K562 (cell line): ENCODE data around the gene BAD. TPM values are rescaled to one million over a fixed set of nuclear protein-coding genes. Genes with fewer than 3 reads are reported as not detected.

Experiments
- BMI1 ChIP-seq: fragments of 150-350 bp; IDR thresholded peaks from 2 replicates; pipeline ENCODE4 v1.6.1; 2014; ENCODE audit warnings: low read length
- CREB1 ChIP-seq, 2 experiments: sonication (generic) in 1 of 2; formaldehyde crosslinking in 1 of 2; IDR thresholded peaks; 2 replicates each; pipeline versions ENCODE4 v1.6.1 to v1.8.0; 2012 to 2022; ENCODE audit warnings: inconsistent platforms in 1 of 2, mild to moderate bottlenecking in 1 of 2, missing genetic modification reagents in 1 of 2, moderate library complexity in 1 of 2
- DMBX1 ChIP-seq: fragments of 250-450 bp; sonication (Bioruptor Pico); IDR thresholded peaks from 2 replicates; pipeline ENCODE4 v1.8.0; 2022; ENCODE audit warnings: inconsistent platforms, mild to moderate bottlenecking, moderate library complexity, borderline replicate concordance
- E2F3 ChIP-seq: fragments of 250-450 bp; sonication (Bioruptor Pico); IDR thresholded peaks from 2 replicates; pipeline ENCODE4 v1.4.0; 2020; ENCODE audit warnings: mild to moderate bottlenecking
- GABPB1 ChIP-seq: sonication (generic); formaldehyde crosslinking; IDR thresholded peaks from 2 replicates; pipeline ENCODE4 v1.8.0; 2022; ENCODE audit warnings: mild to moderate bottlenecking, missing genetic modification reagents
- HNRNPK ChIP-seq: fragments of 200-400 bp; formaldehyde crosslinking; IDR thresholded peaks from one replicate; pipeline ENCODE4 v1.6.1; 2018; ENCODE audit warnings: mild to moderate bottlenecking, low read depth, low read length; ENCODE audit not compliant: poor library complexity, severe bottlenecking
- MYC ChIP-seq, 2 experiments: fragments of 250-450 bp in 1 of 2; sonication (Bioruptor Pico) in 1 of 2; IDR thresholded peaks; 2 replicates each; pipeline versions ENCODE4 v1.5.1 to v1.6.1; 2012 to 2021; ENCODE audit warnings: low read depth in 2 of 2, borderline replicate concordance in 1 of 2, improper control_type of control experiment in 1 of 2, low read length in 1 of 2, mild to moderate bottlenecking in 1 of 2, moderate library complexity in 1 of 2
- PML ChIP-seq: IDR thresholded peaks from 2 replicates; pipeline ENCODE4 v1.6.1; 2012; ENCODE audit warnings: low read length, inconsistent platforms
- POLR2A ChIP-seq: fragments of 450-650 bp; conservative IDR thresholded peaks from 2 replicates; pipeline ENCODE4 v1.6.1; 2016
- RBFOX2 ChIP-seq: fragments of 200-400 bp; formaldehyde crosslinking; IDR thresholded peaks from 2 replicates; pipeline ENCODE4 v1.6.1; 2017; ENCODE audit warnings: low read depth, mild to moderate bottlenecking, low read length, moderate library complexity
- RCOR1 ChIP-seq, 2 experiments: IDR thresholded peaks; 2 replicates each; pipeline ENCODE4 v1.6.1; 2012; ENCODE audit warnings: low read depth in 2 of 2, low read length in 2 of 2, borderline replicate concordance in 1 of 2, improper control_type of control experiment in 1 of 2
- RUNX1 ChIP-seq: sonication (generic); IDR thresholded peaks from 2 replicates; pipeline ENCODE4 v1.6.1; 2016; ENCODE audit warnings: antibody characterized with exemption, low read depth
- SMARCB1 ChIP-seq: IDR thresholded peaks from 2 replicates; pipeline ENCODE4 v1.6.1; 2011; ENCODE audit warnings: improper control_type of control experiment, low read depth; ENCODE audit not compliant: insufficient read length
- SRSF7 ChIP-seq: fragments of 200-400 bp; formaldehyde crosslinking; optimal IDR thresholded peaks from 2 replicates; pipeline ENCODE3; 2017; ENCODE audit warnings: mild to moderate bottlenecking, low read depth, low read length
- TBL1XR1 ChIP-seq, 2 experiments: IDR thresholded peaks; 2 replicates each; pipeline ENCODE4 v1.6.1; 2012; ENCODE audit warnings: improper control_type of control experiment in 2 of 2, low read length in 2 of 2, mild to moderate bottlenecking in 1 of 2
- ZFX ChIP-seq: sonication (generic); formaldehyde crosslinking; IDR thresholded peaks from 2 replicates; pipeline ENCODE4 v1.8.0; 2022; ENCODE audit warnings: mild to moderate bottlenecking, missing genetic modification reagents, moderate library complexity
- ZNF668 ChIP-seq: fragments of 250-450 bp; sonication (Bioruptor Pico); IDR thresholded peaks from 2 replicates; pipeline ENCODE4 v1.8.0; 2022; ENCODE audit warnings: mild to moderate bottlenecking, inconsistent platforms
- polyA plus RNA-seq, 8 experiments: library from polyadenylated mRNA; depleted of rRNA in 4 of 8; stranded (reverse) in 5 of 8; unstranded in 3 of 8; fragments of >200 nt; fragmentation: Nextera tagmentation in 2 of 8; fragmentation: Illumina TruSeq in 1 of 8; extraction: Ambion mirVana in 2 of 8; extraction: Trizol in 1 of 8; gene quantifications; 2 replicates each; pipeline versions ENCODE4 v1.2.1 to v1.2.3, GENCODE V29; 2011 to 2014; ENCODE audit warnings: inconsistent platforms in 1 of 8, missing spikeins in 1 of 8
- total RNA-seq, 7 experiments: library from RNA; depleted of rRNA in 6 of 7; stranded (reverse); fragments of >200 nt in 6 of 7; fragmentation: Illumina TruSeq in 2 of 7; extraction: Trizol in 2 of 7; gene quantifications; 2 replicates each; pipeline versions ENCODE4 v1.2.1 to v1.2.3, GENCODE V29; 2011 to 2021; ENCODE audit warnings: low replicate concordance in 1 of 7
- TF ChIP-seq, protein P1 (sequence below): fragments of 250-450 bp; sonication (Bioruptor Pico); IDR thresholded peaks from 2 replicates; pipeline ENCODE4 v1.4.0; 2020
- TF ChIP-seq, protein P2 (sequence below): sonication (generic); formaldehyde crosslinking; IDR thresholded peaks from 2 replicates; pipeline ENCODE4 v1.9.0; 2022; ENCODE audit warnings: mild to moderate bottlenecking, missing genetic modification reagents
- TF ChIP-seq, protein P3 (sequence below): fragments of 150-350 bp; conservative IDR thresholded peaks from 2 replicates; pipeline ENCODE4 v1.6.1; 2014; ENCODE audit warnings: low read length

The BAD gene
- total and polyA plus RNA-seq, 9 of the 15 experiments (the other 6 are each of a cell fraction or from before 2014, with no cell fraction given) = 0.61 to 45.6 (median 11.8) TPM

DNA sequence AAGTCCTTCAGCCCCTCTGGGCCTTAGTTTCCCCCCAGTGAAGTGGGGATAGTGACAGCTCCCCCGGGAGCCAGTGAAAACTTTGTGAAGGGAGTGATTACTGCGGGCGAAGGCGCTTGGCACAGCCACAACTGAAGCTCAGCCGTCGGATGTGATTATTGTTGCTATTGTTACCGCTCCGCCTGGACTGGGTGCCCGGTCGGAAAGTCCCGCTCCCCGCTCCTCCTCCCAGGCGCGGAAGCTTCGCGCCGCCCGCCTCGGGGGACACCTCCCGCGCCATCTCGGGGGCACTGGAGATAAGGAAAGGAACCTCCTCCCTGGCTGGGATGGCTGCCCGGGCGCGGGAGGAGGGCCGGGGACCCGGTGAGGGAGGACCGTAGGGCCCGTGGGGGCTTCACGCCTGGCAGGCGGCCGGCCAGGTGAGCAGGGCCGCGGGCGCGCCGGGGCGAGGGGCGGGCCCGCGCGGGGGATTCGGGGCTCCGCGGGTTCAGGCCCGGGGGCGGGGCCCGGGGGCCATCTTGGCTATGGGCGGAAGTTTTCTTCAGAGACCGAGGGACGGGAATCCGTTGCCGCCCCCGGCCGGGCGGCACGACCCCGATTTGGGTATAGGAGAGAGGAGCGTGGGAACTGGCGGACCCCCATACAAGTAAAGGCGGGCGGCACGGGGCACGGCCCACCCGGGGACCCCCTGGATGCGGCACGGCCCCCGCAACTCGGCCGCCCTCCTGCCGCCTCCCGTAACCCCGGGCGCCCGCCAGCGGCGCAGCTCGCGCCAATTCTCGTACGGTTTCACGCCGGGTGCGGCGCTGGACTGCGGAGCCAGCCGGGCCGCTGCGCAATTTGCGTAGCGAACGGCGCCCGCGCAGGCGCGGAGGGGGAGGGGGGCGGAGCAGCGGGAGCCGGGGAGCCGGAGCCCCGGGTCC, 758 bp upstream of the BAD start, which contains the start of gene GPR137 (continued):
- TF ChIP-seq, protein P1, sequence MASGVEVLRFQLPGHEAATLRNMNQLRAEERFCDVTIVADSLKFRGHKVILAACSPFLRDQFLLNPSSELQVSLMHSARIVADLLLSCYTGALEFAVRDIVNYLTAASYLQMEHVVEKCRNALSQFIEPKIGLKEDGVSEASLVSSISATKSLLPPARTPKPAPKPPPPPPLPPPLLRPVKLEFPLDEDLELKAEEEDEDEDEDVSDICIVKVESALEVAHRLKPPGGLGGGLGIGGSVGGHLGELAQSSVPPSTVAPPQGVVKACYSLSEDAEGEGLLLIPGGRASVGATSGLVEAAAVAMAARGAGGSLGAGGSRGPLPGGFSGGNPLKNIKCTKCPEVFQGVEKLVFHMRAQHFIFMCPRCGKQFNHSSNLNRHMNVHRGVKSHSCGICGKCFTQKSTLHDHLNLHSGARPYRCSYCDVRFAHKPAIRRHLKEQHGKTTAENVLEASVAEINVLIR = no peak
- TF ChIP-seq PML (0 out of 2 replicates have a peak, but pooled peaks have one; percentile 33), CREB1 (IDR thresholded peaks at IDR 0.05) (0 out of 2 replicates have a peak, but pooled peaks have one; percentile 9), CREB1 (CRISPR knock-in tag; IDR thresholded peaks at IDR 0.05) (no peak; the same call in 1 of the 2 replicates), ZFX (CRISPR knock-in tag) (peak; percentile 71), POLR2A (peak; percentile 50; the same call in 1 of the 2 replicates), SMARCB1 (no peak), SRSF7 (peak; percentile 69), RBFOX2 (peak; percentile 87), DMBX1 (no peak), MYC (IDR thresholded peaks at IDR 0.05; ENCODE audit: low read depth, low read length) (peak; percentile 44; the same call in 1 of the 2 replicates), MYC (CRISPR knock-in tag; IDR thresholded peaks at IDR 0.05; ENCODE audit: borderline replicate concordance, low read depth) (no peak), RUNX1 (no peak), ZNF668 (CRISPR knock-in tag) (no peak), HNRNPK (peak; percentile 100), GABPB1 (CRISPR knock-in tag) (peak; percentile 26), TBL1XR1 (IDR thresholded peaks at IDR 0.05; ENCODE audit: low read length in 2 of 2) (peak in 1 of 2 experiments; percentile 99; a peak in 2 of 4 replicates), BMI1 (no peak), RCOR1 (IDR thresholded peaks at IDR 0.05; ENCODE audit: borderline replicate concordance in 1 of 2, low read depth in 2 of 2, low read length in 2 of 2) (peak in 1 of 2 experiments; percentile 52; a peak in 1 of 4 replicates), E2F3 (CRISPR knock-in tag) (peak; percentile 16; the same call in 1 of the 2 replicates)
- TF ChIP-seq, protein P2, sequence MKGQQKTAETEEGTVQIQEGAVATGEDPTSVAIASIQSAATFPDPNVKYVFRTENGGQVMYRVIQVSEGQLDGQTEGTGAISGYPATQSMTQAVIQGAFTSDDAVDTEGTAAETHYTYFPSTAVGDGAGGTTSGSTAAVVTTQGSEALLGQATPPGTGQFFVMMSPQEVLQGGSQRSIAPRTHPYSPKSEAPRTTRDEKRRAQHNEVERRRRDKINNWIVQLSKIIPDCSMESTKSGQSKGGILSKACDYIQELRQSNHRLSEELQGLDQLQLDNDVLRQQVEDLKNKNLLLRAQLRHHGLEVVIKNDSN (CRISPR knock-in tag) = peak; percentile 5; the same call in 1 of the 2 replicates
- TF ChIP-seq, protein P3, sequence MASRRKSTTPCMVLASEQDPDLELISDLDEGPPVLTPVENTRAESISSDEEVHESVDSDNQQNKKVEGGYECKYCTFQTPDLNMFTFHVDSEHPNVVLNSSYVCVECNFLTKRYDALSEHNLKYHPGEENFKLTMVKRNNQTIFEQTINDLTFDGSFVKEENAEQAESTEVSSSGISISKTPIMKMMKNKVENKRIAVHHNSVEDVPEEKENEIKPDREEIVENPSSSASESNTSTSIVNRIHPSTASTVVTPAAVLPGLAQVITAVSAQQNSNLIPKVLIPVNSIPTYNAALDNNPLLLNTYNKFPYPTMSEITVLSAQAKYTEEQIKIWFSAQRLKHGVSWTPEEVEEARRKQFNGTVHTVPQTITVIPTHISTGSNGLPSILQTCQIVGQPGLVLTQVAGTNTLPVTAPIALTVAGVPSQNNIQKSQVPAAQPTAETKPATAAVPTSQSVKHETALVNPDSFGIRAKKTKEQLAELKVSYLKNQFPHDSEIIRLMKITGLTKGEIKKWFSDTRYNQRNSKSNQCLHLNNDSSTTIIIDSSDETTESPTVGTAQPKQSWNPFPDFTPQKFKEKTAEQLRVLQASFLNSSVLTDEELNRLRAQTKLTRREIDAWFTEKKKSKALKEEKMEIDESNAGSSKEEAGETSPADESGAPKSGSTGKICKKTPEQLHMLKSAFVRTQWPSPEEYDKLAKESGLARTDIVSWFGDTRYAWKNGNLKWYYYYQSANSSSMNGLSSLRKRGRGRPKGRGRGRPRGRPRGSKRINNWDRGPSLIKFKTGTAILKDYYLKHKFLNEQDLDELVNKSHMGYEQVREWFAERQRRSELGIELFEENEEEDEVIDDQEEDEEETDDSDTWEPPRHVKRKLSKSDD = no peak
